G401 (cell line): ENCODE data around the gene TMEM140. TPM values are rescaled to one million over a fixed set of nuclear protein-coding genes. Genes with fewer than 3 reads are reported as not detected.
"Not testable (repeated sequence)": the region's sequence is repeated elsewhere in the genome, so short reads cannot be mapped to it uniquely, and the experiment has no call there.

Source experiments
- DNase-seq: peaks from one replicate; pipeline ENCODE4 v3.0.0-alpha.2; 2015; ENCODE audit warnings: low spot score
- in situ Hi-C: cut with HindIII; loops from 2 replicates; pipeline ENCODE4 v1.10.0; 2016; ENCODE audit warnings: low sequenced_read_pairs, mixed read lengths
- total RNA-seq: library from RNA; depleted of rRNA; stranded (reverse); fragments of >200 nt; shearing (Covaris generic); gene quantifications from 2 replicates; pipeline ENCODE4 v1.2.3, GENCODE V29; 2014

The TMEM140 gene
- total RNA-seq, 1 experiment from 2014 or later: not detected

DNA sequence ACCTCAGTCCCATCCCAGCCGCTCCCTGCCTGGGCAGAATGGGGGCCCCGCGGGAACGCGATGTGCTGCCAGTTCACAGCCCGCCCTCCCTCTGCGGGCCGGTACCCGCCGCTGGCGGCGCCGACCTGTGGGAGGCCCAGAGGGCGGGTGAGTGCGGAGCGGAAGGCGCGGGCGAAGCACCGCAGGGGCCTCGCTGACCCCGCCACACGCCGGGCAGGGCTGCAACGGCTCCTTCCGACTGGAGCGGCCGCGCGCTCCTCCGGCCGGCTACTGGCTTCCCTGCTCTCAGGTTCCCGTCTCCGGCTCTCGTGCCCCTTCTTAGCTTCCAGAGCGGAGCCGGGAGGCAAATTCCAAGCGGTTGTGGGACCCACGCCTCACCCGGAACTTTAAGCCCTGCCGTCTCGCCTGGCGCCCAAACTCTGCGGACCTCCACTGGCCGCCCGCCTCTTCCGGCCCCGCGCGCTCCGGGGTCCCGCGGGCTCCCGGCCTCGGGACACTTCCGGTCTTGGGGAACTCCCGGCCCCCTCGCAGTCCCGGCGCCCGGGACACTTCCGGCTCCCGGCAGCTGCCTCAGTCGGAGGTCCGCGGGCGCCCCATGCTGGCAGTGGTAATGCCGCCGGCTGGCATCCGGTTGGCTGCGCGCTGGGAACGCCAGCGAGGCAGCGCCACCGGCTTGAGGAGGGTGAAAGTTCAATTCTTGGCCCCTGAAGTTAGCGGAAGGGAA, 22.6 kb downstream of the TMEM140 start, which contains the start of gene CYREN:
Gene CYREN, minus strand, starts transcription at position 434 of the 724 bp plus-strand sequence. CDS start 1,785 bp downstream, outside the sequence.
- peak; percentile 76 for DNase-seq
- in situ Hi-C loops: no loop called here

DNA sequence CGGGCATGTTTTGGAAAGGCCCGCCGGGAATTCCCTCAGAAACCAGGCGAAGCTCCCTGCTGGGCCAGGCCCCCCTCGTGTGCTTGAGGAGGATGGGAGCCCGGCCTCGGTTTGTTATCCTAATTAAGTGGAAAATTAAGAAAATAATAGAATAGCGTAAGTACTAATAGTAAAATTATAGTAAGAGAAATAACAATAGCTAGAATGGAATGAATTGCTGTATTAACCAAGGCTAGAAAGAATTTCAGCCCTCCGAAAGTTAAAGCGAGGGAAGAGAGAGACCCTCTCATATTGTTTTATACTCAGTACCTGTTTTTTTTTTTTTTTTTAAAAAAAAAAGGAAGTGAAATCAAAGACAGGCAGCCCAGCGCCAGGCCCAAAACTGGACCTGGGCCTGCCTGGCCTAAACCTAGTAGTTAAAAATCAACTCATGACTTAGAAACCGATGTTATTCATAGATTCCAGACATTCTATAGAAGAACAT, 23.2 kb downstream of the TMEM140 start:
- DNase-seq, in situ Hi-C loops: not testable (repeated sequence)

DNA sequence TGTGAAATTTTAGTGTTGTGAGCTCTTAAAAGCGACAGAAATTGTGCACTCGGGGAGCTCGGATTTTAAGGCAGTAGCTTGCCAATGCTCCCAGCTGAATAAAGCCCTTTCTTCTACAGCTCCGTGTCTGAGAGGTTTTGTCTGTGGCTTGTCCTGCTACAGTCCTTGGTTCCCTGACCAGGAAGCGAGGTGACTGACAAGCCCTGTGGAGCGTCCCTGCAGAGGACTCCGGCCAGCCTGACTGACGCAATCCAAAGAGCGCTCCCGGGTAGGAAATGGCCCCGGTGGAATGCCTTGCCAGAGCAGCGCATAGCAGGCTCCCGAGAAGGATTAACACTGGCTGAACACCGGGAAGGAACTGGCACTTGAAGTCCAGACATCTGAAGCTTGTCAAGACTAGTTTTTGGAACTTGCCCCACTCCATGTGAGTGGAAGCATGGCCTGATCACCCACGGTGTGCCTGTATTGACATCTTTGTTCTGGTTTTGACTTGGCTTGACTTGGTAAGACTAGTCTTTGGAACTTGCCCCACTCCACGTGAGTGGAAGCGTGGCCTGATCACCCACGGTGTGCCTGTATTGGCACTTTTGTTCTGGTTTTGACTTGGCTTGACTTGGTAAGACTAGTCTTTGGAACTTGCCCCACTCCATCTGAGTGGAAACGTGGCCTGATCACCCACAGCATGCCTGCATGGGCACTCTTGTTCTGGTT, 23.9 kb downstream of the TMEM140 start:
- in situ Hi-C loops: not testable (repeated sequence)
- peak; percentile 30 for DNase-seq

DNA sequence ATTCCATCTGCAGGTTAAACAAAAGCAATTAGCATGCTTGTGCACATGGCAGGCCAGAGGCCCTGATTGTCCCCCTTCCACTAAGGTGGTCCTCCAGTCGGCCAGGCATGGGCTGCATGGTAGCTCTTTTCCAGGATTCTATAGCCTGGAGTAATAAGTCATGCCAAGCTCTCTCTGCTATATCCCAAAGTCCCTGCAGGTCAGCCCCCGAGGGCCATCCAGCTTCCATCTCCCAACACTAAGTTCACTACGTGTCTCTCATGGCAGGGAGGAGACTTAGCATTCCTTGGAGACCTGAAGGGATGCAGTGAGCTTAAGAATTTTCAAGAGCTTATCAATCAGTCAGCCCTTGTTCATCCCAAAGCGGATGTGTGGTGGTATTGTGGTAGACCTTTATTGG, 26.0 kb downstream of the TMEM140 start:
- DNase-seq, in situ Hi-C loops: not testable (repeated sequence)

DNA sequence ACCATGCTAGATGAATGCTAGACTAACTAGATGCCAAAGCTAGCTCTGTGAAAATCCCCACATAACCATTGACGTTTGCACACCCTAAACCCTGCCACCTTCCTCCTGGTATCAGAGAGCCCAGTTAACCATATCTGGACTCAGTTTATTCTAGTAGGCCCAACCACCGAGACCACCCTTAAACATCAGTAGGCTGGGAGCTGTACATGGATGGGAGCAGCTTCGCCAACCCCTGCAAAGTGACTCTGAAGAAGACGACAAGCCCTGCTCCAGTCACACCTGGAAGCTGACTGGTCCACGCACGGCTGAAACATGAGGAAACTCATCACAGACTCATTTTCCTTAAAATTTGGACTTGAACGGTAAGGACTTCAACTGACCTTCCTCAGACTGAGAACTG, 27.1 kb downstream of the TMEM140 start:
- no peak for DNase-seq
- in situ Hi-C loops: no loop called here

DNA sequence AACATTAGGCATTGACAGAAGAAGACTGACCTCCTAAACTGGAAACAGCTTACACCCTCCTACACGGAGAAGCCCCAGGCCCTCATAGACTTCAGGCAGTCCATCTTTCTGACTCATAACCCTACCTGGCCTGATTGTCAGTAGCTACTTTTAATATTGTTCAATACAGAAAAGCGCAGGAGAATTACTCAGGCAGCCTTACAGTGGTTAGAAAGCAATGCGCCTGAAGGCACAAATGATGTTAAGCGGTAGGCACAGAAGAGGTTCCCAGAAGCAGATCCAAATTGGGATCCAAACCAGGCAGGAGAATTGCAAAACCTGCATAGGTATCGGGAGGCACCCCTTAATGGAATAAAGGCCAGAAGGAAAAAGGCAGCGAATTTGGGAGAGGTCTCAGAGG, 28.1 kb downstream of the TMEM140 start:
- in situ Hi-C loops: no loop called here
- no peak for DNase-seq

DNA sequence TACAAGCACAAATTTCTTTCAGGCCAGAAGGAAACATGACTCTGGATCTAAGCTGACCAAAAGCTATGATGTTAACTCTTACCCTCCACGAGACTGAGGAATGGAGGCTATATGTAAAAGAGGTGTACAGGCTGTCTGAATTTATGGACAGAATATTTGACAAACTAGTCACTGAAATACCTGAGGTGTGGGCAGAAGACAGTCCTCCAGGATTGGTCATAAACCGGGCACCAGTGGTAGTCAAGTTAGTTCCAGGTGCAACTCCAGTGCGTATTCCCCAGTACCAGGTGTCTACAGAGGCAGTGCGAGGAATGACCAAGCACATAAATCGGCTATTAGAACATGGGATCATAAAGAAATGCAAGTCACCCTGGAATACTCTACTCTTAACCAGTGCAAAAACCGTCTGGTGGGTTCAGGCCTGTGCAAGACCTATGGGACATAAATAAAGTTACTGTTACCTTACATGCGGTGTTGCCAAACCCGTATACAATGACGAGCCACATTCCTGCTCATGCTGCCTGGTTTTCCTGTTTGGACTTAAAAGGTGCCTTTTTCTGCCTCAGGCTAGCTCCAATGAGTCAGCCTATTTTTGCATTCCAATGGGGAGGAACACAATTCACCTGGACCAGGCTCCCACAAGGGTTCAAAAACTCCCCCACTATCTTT, 29.3 kb downstream of the TMEM140 start:
- no peak for DNase-seq
- in situ Hi-C loops: no loop called here

DNA sequence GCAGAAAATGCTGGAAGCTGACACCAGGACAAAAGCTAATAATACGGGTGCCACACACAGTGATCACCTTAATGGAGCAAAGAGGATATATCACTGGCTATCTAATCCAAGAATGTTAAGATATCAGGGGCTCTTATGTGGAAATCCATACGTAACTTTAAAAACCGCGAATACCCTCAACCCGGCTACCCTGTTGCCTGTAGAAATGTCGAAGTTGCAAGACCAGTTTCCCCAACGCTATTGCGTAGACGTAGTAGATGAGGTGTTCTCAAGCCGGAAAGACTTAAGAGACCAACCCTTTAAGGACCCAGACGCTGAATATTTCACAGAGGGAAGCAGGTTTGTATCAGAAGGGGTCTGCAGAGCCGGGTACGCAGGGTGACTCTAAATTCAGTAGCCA, 30.5 kb downstream of the TMEM140 start:
- DNase-seq: no peak
- in situ Hi-C loops: no loop called here

DNA sequence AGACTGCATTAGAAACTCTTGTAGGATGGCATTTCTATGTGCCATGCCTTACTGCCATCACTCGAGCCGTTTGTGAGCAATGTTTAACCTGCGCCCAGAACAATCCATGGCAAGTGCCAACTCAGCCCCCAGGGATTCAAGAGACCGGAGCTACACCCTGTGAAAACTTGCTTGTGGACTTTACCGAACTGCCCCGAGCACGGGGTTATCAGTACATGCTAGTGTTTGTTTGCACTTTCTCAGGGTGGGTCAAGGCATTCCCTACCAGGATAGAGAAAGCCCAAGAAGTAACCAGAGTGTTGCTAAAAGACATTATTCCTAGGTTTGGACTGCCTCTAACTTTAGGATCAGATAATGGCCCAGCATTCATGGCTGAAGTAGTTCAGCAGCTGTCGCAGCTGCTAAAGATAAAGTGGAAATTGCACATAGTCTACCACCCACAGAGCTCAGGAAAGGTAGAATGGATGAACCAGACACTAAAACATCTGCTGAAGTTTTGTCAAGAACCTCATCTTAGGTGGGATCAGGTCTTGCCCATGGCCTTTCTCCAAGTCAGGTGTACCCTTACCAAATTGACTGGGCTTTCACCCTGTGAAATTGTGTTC, 31.6 kb downstream of the TMEM140 start:
- DNase-seq: no peak
- in situ Hi-C loops: no loop called here

DNA sequence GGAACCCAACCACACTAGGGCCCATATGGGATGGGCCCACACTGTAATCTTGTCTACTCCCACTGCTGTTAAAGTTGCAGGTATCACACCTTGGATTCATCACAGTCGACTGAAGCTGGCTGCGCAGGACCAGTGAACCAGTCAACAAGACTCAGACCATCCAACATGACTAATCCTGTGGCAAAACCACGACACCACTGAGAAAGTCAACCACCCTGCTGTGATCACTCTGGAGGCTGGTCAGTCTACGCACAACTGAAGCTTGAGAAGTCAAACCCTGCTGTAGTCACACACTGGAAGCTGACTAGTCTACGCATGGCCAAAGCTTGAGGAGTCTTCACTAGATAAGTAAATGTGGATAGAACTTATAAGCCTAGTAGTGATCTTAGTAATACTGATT, 32.2 kb downstream of the TMEM140 start:
- in situ Hi-C loops: no loop called here
- no peak for DNase-seq

DNA sequence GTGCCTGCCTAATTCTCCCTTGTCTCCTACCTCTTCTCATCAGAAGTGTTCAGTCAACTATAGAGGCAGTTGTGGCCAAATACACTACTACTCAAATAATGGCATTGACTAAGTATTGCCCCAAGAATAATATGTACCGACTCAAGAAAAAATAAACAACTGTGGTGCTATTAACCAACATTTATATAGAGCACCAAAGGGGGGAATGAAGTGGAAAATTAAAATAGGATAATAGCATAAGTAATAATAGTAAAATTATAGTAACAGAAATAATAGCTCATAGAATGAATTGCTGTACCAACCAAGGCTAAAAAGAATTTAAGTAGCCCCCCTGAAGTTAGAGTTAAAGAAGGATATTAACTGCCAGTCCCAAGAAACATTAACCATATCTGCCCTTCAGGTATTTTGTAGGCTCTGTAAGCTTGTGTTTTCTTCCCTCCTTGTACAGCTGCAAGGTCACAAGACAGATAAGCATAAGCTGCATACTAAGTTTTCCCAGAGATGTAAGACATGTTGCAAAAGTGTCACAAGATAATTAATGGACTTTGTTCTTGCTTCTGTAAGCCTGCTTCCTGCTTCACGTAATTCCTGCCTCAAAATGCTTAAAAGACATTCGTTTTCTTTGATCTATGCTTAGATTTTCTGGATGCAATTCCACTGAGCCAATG, 33.5 kb downstream of the TMEM140 start:
- DNase-seq: no peak
- in situ Hi-C loops: no loop called here

DNA sequence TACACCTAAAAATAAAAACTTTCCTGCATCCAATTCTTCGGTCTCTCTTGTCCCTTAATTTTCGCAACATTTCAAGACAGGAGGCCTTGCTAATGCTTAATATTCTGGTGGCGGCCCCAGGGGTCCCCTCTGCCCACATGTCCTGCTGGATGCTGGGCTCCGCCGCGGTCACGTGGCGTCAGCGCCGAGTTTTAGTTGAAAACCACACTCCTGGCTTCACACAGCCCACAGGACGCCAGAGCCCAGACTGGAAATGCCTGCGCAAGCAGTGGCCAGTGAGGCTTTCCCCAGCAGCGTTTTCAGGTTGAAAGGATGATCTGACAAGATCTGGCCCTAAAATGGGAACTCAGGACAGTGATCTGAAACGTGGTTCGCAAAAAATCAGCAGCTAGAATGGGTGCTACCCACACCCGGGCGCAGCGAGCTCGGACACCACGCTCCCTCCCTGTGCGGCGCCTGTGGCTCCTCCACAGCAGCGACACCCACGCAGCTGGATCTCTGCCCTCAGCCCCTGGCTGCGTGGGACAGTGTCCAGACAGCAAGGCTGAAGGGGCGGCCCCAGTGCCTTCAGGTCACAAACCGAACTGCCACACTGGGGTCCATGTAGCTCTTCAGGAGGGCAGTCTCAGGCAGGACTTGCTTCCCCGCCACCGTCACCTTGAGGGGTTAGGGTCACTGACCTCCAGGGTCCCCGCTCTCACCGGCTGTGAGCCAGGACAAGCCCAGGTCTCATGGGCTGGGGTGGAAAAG, 34.2 kb downstream of the TMEM140 start:
- DNase-seq: no peak
- in situ Hi-C loops: no loop called here

DNA sequence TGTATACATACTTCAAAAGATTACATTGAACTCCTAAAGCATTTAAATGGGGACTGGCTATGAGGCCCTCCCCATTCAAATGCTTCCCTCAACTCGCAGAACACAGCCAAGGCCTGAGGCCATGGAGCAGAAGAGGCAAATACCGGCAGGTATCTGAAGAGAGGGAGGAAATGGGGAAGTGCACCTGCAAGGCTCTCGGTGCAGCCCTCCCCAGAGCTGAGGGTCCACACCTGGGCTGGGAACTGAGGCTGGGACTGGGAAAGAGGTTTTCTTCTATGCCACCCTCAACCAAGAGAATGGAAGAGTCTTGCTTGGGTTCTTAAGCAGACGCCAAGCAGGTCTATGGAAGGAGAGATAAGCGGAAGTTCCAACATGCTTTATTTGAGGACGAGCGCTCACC, 35.6 kb downstream of the TMEM140 start:
- no peak for DNase-seq
- in situ Hi-C loops: no loop called here

DNA sequence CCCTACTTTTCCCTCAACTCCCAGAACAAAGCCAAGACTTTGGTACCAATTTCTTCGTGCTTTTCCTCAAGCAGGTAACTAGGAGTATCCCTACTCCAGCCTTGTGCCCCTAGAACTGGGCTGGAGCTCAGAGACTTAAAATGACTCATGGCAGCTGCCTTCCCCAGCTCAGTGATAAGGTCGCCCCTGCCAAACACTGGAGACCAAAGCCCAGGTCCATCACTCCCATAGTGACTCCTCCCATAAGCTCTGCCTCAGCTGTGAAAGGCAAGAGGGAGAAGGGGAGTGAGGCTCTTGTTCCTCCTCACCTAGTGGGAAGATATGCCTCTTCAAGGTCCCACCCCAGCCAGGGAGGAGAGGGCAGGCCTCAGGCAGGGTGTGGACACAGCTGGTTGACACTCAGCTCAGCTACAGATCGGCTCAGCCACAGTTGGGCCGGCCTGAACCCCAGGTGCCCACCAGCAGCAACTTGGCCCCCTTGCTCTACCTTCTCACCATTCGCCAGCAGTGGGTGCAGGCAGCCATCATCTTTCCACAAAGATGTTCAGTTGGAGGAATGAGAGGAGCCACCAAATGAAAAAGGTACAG, 36.5 kb downstream of the TMEM140 start:
- in situ Hi-C loops: no loop called here
- DNase-seq: no peak

DNA sequence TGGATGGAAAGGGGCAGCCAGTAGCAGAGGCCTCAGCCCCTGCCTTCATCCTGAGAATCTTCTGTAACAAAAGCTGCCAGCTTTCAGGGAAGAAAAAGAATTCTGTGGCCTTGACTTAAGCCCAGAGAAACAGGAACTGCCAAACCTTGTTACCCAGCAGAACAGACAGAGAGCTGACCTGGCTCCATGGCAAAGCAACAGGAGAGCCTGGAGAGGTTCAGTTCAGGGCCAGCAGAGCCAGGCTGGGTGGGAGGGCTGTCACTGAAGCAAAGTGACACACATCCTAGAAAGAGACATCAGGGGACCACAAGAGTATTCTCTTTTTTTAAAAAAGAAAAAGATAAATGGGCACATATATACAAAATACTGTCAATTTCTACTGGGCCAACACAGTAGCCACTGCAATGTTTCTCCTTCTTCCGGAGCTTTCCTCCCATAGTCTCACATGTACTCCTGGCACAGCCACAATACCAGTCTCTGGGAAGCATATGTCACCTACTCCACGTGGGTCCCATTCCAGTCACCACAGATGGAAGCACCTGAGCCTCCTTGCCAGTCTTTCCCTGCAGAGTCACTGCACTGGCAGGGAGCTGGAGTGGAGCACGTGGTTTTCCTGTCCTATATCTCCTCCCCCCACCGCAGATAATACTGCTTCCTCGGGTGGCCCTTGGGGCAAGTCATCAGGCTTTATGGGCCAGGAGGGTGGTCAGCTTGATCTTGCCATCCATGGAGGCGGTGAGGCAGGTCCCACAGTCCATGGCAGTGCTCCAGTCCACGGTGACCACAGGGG, 37.8 kb downstream of the TMEM140 start:
- DNase-seq: peak; percentile 96
- in situ Hi-C loops: no loop called here

DNA sequence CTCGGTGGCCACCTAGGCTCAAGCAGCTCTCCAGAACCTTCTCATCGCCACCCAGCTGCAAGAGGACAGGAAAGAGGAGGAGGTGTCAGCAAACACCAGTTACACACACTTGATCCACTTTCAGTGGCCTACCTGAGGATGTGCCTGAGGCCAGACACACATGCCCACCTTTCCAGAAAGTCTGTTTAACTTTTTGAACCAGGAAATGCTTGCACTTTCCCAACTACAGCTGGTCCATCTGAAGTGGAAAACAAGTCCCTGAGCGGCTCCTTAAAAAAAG, 38.3 kb downstream of the TMEM140 start:
- no peak for DNase-seq
- in situ Hi-C loops: no loop called here

DNA sequence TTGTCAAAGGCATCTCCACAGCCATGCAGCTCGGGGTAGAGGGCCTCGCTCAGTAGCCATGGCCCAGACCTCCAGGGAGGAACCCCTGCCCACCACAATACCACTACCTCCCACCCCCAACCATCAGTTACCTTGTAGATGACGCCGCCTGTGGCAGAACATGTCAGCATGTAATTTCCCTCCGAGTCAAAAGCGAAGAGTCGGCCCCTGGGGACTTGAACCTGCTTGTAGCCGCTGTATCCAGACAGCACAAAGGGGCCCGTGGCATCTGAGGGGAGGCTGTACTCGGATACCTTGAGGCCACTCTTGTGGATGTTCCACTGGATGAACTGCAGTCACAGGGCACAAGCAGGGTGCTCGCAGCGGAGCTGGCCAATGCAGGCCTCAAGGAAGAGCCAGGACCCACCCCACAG, 39.0 kb downstream of the TMEM140 start:
- in situ Hi-C loops: no loop called here
- DNase-seq: no peak
